Pulmonary artery endothelial cell (primary cell): Measurements from ENCODE around the gene TSPO2. TPM values are rescaled to one million over a fixed set of nuclear protein-coding genes. Genes with fewer than 3 reads are reported as not detected.

Experiments
- DNase-seq: peaks from one replicate; pipeline ENCODE4 v3.0.0-alpha.2; 2011; ENCODE audit warnings: low read depth, low spot score
- total RNA-seq: library from RNA; depleted of rRNA; stranded (reverse); fragments of >200 nt; gene quantifications from 2 replicates; pipeline ENCODE4 v1.2.3, GENCODE V29; 2014

TSPO2 gene
- total RNA-seq, 1 donor from 2014 or later, result not detected

DNA sequence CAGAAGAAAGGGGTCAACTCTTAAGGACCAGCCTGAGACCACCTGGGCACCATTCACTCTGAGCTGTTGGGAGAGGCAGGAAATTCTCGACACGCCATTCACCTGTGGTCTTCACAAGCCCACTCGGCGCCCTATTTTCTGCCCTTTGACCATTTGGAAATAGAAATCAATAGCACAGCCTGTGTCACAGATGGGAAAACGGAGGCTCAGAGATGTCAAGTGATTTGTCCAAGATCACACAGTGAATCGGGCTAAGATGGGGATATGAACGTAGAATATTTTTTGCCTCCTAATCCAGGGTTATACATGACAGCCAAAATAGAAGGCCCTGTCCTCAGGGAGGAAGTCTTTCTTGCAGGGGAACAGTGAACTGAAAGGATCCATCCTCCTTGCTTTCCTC lies 7.7 kb downstream of the TSPO2 start:
- DNase-seq, result no peak

DNA sequence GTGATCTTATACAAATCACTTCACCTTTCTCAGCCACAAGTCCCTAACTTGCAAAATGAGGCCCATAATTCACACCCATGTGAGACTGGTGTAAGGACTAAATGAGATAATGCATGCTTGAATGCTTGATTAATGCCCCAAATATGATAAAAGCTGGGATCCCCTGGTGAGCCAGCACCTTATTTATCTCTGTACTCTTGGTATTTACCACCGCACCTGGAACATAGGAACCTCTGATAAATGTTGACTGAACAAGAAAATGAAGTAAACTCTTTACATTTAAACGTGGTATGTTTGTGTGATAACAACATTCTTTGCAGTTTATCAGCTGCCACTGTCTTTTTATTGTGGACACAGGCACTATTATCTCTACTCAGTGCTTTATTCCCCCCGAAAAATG lies 8.3 kb downstream of the TSPO2 start:
- DNase-seq, result no peak

- DNase-seq, result no peak
These were observed 9.6 kb downstream of the TSPO2 start for GRCh38 chr6:41051873-41052272.

GRCh38 chr6:41053041-41053440 lies 10.8 kb downstream of the TSPO2 start, which contains the start of gene APOBEC2:
Gene APOBEC2 (plus strand): TSS chr6:41053202. CDS start chr6:41053348, 146 bp downstream.
- no peak for DNase-seq

- DNase-seq, result no peak
These were observed 12.2 kb downstream of the TSPO2 start for GRCh38 chr6:41054511-41054910.

GRCh38 chr6:41055149-41055548 lies 12.9 kb downstream of the TSPO2 start:
- no peak for DNase-seq

GRCh38 chr6:41056768-41057490 lies 14.7 kb downstream of the TSPO2 start:
- DNase-seq, result no peak

DNA sequence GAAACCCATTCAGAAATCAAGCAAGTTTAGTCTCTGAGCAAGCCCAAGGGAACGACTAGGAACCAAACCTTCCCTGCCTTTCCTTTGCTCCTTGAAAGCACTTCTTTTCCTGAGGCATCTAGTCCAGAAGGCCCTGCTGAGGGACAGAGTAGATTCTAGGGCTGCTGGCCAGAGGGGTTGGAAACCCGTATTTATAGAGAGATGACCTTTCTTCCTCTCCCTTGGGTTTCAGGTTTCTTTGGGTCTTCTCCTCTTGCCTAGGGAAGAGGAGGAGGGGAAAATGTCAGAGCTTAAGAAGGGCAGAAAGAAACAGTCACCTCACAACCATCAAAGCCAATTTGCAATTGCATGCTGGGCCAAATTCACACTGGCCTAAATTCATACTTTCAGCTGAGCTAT lies 16.5 kb downstream of the TSPO2 start:
- DNase-seq, result no peak

GRCh38 chr6:41059556-41059955 lies 17.3 kb downstream of the TSPO2 start:
- DNase-seq, result no peak

GRCh38 chr6:41061196-41061726 lies 19.0 kb downstream of the TSPO2 start:
- no peak for DNase-seq

DNA sequence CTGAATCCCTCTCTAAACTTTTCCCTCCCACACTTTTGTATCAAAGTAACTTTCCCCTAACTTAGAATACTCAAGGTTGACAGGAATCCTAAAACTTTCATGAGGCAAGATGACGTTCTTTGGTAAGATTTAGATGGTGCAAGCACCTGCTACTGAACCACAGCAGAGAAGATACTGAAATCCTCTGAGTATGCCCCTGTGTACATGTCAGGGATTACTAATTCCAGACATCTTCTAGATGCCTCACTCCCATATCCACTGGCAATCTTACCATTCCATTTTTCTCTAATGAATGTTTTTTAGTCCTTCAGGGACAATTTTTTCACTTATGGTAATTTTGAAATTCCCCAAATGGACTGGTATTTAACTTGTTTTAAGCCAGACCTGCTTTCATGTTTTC lies 19.8 kb downstream of the TSPO2 start:
- DNase-seq, result no peak

DNA sequence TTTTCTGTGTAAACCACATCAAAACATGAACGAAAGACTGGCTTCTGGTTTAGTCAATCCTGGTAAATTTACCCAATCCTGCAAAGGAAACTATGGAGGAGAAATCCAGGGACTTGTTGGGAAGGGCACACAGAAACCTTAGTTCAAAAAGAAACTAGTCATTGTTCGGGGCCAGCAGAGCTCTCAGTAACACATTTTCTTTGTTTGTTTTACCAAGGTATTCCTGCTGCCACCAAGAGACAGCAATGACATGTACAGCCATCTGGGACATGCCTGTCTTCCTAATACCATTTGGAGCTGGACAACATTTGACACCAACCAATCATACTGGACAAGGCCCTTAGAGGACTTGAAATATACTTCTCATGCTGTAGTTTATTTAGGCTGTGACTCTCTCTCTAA lies 21.6 kb downstream of the TSPO2 start:
- no peak for DNase-seq

DNA sequence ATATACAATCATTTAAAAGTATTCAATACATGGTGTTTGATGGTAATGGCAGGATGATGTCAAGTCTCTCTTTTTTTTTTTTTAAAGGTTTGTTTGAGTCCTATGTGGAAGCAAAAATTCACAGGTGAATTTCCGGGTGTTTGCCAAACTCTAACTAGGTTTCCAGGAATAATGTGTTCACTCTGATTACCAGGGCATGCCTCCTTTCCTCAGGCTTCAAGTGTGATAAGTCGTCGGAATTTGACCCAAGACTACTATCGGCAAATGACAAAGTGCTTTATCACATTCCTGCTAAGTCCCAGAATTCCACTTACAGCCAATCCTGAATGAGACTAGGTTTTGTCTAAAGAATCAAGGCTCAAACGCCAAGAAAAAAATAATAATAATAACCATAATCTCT lies 22.6 kb downstream of the TSPO2 start:
- no peak for DNase-seq

DNA sequence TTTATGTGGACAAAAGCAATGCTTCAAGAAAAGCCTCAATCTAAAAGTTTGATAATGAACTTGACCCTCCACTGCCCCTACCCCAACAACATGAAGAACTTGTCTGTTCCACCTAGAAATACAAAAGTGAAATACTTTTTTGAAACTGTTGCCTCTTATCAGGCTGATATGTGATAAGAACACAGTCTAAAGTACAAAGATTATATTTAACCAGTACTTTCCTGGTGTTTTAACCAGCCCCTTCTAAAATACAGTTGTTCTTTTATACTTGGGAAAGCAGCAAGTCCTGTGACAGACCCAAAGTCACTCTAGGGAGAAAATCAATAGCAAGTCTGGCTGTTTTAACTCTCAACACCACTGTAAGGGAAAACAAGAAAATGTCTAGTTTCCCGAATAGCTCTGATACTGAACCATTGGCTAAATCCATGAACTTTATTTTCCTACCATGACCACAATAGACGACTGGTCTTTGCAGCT lies 23.3 kb downstream of the TSPO2 start:
- DNase-seq, result no peak

DNA sequence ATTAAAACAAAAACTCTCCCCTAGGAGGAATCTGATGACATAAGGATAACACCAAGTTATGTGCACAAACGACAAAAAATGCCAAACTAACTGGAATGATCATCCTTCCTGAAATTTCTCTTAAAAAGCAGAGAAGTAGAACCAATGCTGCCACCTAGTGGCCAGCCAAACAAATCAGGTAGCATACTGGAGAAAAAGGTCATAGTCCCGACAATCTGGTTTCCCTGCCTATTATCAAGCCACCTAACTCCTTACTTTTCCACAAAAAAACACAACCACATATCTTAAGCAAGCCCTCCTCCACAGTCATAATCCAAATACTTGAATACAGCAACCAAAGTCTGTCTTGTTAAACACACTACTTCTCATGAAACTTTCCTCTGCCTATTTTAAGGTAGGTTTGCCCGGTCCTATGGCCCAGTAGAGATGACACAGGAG lies 24.6 kb downstream of the TSPO2 start:
- DNase-seq, result peak; percentile 51

GRCh38 chr6:41071501-41071922 lies 29.2 kb downstream of the TSPO2 start:
- no peak for DNase-seq

- peak; percentile 99 for DNase-seq
These were observed 29.9 kb downstream of the TSPO2 start, which contains the start of gene OARD1 for GRCh38 chr6:41071923-41072835. Gene OARD1 (minus strand): TSS chr6:41072356. CDS start chr6:41071634, 722 bp downstream.

GRCh38 chr6:41072836-41073202 lies 30.6 kb downstream of the TSPO2 start, which contains the start of gene NFYA:
Gene NFYA (plus strand): TSS chr6:41072974. CDS start chr6:41079090, 6,116 bp downstream.
- DNase-seq, result peak; percentile 97

DNA sequence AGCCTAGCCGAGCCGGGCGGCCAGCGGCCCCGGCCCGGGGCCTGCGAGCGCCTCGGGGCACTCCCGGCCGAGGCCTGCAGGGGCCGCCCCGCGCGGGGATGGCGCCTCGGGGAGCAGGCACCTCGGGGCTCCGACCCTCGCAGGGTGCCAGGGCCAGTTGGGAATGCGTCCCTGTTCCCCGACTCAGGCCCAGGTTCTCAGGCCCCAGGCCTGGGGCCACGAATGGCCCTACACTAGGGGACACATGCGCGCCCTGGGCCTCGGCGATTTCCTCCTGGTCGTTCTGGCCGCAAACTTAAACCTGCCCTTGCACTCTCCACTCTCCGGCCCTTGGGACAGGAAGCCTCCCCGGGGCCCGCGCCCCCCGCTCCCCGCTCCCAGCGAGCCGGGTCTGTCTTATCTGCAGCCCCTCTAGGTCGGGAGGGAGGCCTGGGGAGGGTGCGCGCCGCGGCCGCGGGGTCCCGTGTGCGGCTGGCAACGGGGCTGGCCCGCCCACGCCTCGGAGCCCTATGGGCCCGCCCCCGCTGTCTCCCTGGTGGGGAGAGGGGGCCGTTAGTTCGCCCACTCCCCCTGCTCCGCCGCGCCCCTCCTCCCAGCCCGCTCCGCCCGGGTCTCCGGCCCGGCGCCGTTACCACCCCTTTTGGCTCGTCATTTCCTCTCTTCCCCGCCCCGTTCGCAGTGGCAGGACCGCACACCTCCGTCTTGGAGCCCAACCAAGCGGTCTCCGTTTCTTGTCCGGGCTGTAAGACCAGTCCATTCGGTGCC lies 31.1 kb downstream of the TSPO2 start:
- DNase-seq, result peak; percentile 52

DNA sequence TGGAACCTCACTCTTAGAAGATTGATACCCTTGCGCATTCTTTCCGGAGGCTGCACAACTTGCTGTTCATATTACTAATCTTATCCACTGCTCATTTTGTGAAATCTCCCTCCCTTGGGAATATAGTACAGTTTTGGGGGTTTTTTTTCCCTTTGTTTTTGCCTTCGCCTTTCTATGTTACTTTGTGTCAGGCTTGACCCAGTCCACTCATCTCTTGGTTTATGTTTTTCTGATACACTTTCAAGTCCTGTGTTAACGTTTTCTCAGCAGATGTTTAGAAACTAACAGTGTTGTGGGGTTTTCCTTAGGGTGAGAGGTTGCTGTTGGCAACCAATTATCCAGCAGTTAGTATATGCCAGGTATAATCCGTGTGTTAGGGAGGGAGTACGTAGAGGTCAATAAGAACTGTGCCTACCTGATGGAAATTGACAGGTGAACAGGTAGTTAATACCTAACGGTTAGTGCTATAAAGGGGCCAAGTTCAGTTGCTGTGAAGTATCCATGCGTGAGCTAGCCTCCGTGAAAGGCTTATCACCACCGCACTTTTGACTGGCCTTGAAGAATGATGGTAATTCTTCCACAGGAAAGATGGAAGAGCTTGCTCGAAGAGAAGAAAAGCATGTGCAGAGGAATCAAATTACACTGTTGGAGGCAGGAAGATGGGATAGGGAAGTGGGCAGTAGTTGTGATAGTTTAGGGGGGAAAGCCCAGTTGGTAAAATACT lies 31.9 kb downstream of the TSPO2 start:
- no peak for DNase-seq
